GM18520 (cell line): Measurements from ENCODE around the gene BMAL2.

Experiments
- ATAC-seq: cut with Tn5 transposase; IDR thresholded peaks from one replicate; pipeline ENCODE4 v1.9.1; 2021; ENCODE audit not compliant: unreplicated experiment

Gene BMAL2

GRCh38 chr12:27351476-27351875, 18.8 kb downstream of the BMAL2 start:
- no peak for ATAC-seq

DNA sequence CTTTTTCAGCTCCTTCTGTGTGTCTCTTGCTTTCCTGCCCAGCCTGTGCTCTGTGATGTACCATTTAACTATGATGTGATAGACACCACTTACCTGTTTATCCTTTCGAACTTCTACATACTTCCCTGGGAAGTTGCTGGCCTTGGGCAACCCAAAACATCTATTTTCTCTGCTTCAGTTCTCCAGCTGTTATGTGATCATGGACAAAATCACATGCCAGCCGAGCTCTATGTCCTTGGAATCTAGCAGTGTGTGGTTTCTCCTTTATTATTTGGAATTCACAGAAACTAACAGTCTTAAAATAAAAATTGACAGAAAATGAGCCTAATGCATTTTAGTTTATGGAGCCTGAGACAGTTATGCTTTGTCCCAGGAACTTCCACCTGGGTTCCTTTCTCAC, 22.9 kb downstream of the BMAL2 start:
- no peak for ATAC-seq

DNA sequence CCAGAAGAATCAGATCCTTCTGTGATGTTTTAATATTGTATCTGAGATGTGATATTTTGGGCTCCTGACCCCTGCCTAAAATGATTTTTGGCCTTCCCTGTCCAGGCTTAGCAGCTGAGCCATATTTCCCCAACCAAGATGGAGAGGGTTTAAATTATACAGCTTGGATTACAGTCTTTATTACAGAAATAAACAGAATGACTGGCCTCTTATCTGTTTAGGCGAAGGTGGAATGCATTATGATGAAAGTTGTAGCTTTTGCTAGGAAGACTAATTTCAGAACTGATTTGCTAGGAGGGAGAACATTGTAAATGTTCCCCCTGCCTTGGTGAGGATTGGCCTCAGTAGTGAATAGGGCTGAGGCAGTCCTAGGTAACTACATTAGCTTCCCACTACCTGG, 23.3 kb downstream of the BMAL2 start:
- ATAC-seq = no peak

- no peak for ATAC-seq
These were observed 27.1 kb downstream of the BMAL2 start for GRCh38 chr12:27359578-27360340.

GRCh38 chr12:27361372-27361771, 28.7 kb downstream of the BMAL2 start:
- no peak for ATAC-seq

- no peak for ATAC-seq
These were observed 34.0 kb downstream of the BMAL2 start for GRCh38 chr12:27366621-27367020.

- no peak for ATAC-seq
These were observed 34.4 kb downstream of the BMAL2 start for GRCh38 chr12:27367078-27367477.

DNA sequence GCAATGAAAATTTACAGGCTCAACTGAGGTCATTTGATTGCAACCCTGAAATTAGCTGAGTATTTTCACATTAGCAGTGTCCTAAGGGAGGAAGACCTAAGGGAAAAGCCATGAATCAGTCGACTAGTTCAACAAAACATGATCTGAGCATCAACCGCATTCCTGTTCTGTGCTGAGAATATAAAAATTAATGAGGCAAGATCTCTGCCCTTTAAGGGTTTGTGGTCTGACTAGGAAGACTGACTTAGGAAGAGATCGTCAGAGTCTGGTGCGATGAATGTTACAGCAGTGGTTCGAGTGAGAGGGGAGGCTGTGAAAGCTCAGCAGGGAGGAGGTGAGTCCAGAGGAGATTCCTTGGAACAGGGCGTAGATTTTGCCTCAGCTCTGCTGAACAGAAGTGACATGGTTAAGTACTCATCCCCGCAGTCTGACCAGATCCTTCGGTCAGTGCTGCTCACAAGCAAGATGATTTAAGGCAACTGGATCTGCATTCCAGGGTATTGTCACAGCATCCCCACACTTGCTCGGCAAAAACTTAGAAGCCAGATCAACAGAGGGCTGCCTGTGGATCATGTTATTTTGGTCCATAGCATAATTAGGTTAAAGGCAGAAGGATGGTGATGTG, 49.6 kb downstream of the BMAL2 start:
- ATAC-seq = no peak
